H1 (cell line): ENCODE data around the gene CASP5. TPM values are rescaled to one million over a fixed set of nuclear protein-coding genes. Genes with fewer than 3 reads are reported as not detected.

ENCODE experiments used
- CTCF ChIA-PET: fragments of 300-600 bp; sonication (Branson Sonifier 250); formaldehyde crosslinking; loops from one replicate; lab custom pipeline; 2021; ENCODE audit not compliant: partially characterized antibody; lab: Charles Lee
- POLR2A ChIA-PET: fragments of 300-600 bp; sonication (Branson Sonifier 250); formaldehyde crosslinking; loops from one replicate; lab custom pipeline; 2021; ENCODE audit warnings: inconsistent platforms; ENCODE audit not compliant: partially characterized antibody; lab: Charles Lee
- DNase-seq, 2 experiments: peaks; one replicate each; pipeline versions ENCODE4 v3.0.0 to v3.0.0-alpha.2; 2010 to 2022; ENCODE audit warnings: low spot score in 2 of 2, low read depth in 1 of 2, mixed read lengths in 1 of 2
- FAIRE-seq: peaks from 2 replicates; lab custom pipeline; 2011; peaks lifted over from hg19 to GRCh38; lab: Jason Lieb, UNC
- H2AFZ ChIP-seq: 2 replicates; pipeline ENCODE4 v1.8.1; 2012; ENCODE audit warnings: low read length, inconsistent platforms
- H2AK5ac ChIP-seq: 2 replicates; pipeline ENCODE4 v1.6.1; 2013; ENCODE audit warnings: low read depth, low read length
- H2BK120ac ChIP-seq: replicated peaks from 2 replicates; pipeline ENCODE3; 2013; ENCODE audit warnings: low read depth, low read length, inconsistent platforms
- H2BK12ac ChIP-seq: 2 replicates; pipeline ENCODE4 v1.6.1; 2013; ENCODE audit warnings: low read depth, low read length
- H2BK15ac ChIP-seq: 2 replicates; pipeline ENCODE4 v1.6.1; 2013; ENCODE audit warnings: low read length
- H2BK20ac ChIP-seq: 2 replicates; pipeline ENCODE4 v1.6.1; 2013; ENCODE audit warnings: low read length
- H2BK5ac ChIP-seq: 2 replicates; pipeline ENCODE4 v1.6.1; 2013; ENCODE audit warnings: low read depth, low read length
- H3K14ac ChIP-seq: 2 replicates; pipeline ENCODE4 v1.6.1; 2013; ENCODE audit warnings: inconsistent platforms; ENCODE audit not compliant: insufficient read length
- H3K18ac ChIP-seq: 2 replicates; pipeline ENCODE4 v1.6.1; 2013; ENCODE audit warnings: low read length; ENCODE audit errors: extremely low read depth
- H3K23ac ChIP-seq: 2 replicates; pipeline ENCODE4 v1.6.1; 2013; ENCODE audit warnings: inconsistent platforms; ENCODE audit not compliant: insufficient read length
- H3K23me2 ChIP-seq: 2 replicates; pipeline ENCODE4 v1.6.1; 2013; ENCODE audit warnings: low read depth, low read length
- H3K27ac ChIP-seq: 2 replicates; pipeline ENCODE4 v1.6.1; 2011; ENCODE audit warnings: low read depth, low read length, inconsistent platforms
- H3K27me3 ChIP-seq, 4 experiments: replicated peaks in 1 of 4; 1 replicate in 1 of 4; 2 replicates in 3 of 4; pipeline versions ENCODE4 v1.6.1 to v1.8.1; 2011 to 2013; ENCODE audit warnings: low read length in 3 of 4, mild to moderate bottlenecking in 3 of 4, inconsistent platforms in 2 of 4, mixed read lengths in 2 of 4, moderate library complexity in 1 of 4; ENCODE audit not compliant: control insufficient read depth in 3 of 4, insufficient read depth in 3 of 4; ENCODE audit errors: extremely low read depth in 1 of 4
- H3K36me3 ChIP-seq, 4 experiments: 2 replicates each; pipeline versions ENCODE4 v1.6.1 to v1.8.1; 2011 to 2013; ENCODE audit warnings: mild to moderate bottlenecking in 4 of 4, low read length in 3 of 4, moderate library complexity in 2 of 4, control low read depth in 1 of 4, inconsistent platforms in 1 of 4; ENCODE audit not compliant: insufficient read depth in 4 of 4, control insufficient read depth in 2 of 4
- H3K4ac ChIP-seq: replicated peaks from 2 replicates; pipeline ENCODE3; 2013; ENCODE audit warnings: low read length, low read depth, mixed read lengths, inconsistent platforms; ENCODE audit not compliant: insufficient read length
- H3K4me1 ChIP-seq, 4 experiments: replicated peaks in 1 of 4; 1 replicate in 1 of 4; 2 replicates in 3 of 4; pipeline versions ENCODE4 v1.6.1 to v1.8.1; 2011 to 2013; ENCODE audit warnings: low read length in 3 of 4, inconsistent platforms in 2 of 4, mixed read lengths in 1 of 4; ENCODE audit not compliant: insufficient read depth in 4 of 4, control insufficient read depth in 3 of 4
- H3K4me2 ChIP-seq, 2 experiments: 2 replicates each; pipeline versions ENCODE4 v1.6.1 to v1.8.1; 2011 to 2013; ENCODE audit warnings: low read depth in 2 of 2, low read length in 2 of 2, control low read depth in 1 of 2, inconsistent platforms in 1 of 2, mild to moderate bottlenecking in 1 of 2; ENCODE audit not compliant: insufficient read depth in 1 of 2
- H3K4me3 ChIP-seq, 4 experiments: fragments of 200-600, 300-600 bp in 1 of 4; sonication (generic), shearing (Covaris generic), sonication (Bioruptor Twin) in 1 of 4; 2 replicates each; pipeline versions ENCODE4 v1.5.1 to v1.8.1; 2011 to 2016; ENCODE audit warnings: low read length in 4 of 4, low read depth in 3 of 4, control low read depth in 2 of 4, inconsistent platforms in 2 of 4, mild to moderate bottlenecking in 2 of 4, mixed read lengths in 1 of 4, moderate library complexity in 1 of 4; ENCODE audit not compliant: insufficient read depth in 2 of 4; ENCODE audit errors: extremely low read depth in 1 of 4
- H3K56ac ChIP-seq: replicated peaks from 2 replicates; pipeline ENCODE3; 2013; ENCODE audit warnings: low read depth, mild to moderate bottlenecking, mixed read lengths, low read length, inconsistent platforms; ENCODE audit not compliant: insufficient read length
- H3K79me1 ChIP-seq: 2 replicates; pipeline ENCODE4 v1.6.1; 2013; ENCODE audit warnings: low read depth, low read length, control low read depth
- H3K79me2 ChIP-seq, 2 experiments: 2 replicates each; pipeline versions ENCODE4 v1.6.1 to v1.8.1; 2012 to 2013; ENCODE audit warnings: low read length in 2 of 2, mild to moderate bottlenecking in 2 of 2, inconsistent platforms in 1 of 2; ENCODE audit not compliant: insufficient read depth in 2 of 2, control insufficient read depth in 1 of 2
- H3K9ac ChIP-seq, 4 experiments: replicated peaks in 1 of 4; 1 replicate in 1 of 4; 2 replicates in 3 of 4; pipeline versions ENCODE4 v1.6.1 to v1.8.1; 2011 to 2013; ENCODE audit warnings: low read depth in 3 of 4, low read length in 3 of 4, control low read depth in 2 of 4, mild to moderate bottlenecking in 2 of 4, moderate library complexity in 2 of 4, inconsistent platforms in 1 of 4; ENCODE audit errors: extremely low read depth in 1 of 4
- H3K9me3 ChIP-seq, 2 experiments: 2 replicates each; pipeline versions ENCODE4 v1.6.1 to v1.8.1; 2012 to 2013; ENCODE audit warnings: mild to moderate bottlenecking in 2 of 2, moderate library complexity in 2 of 2, control low read depth in 1 of 2, inconsistent platforms in 1 of 2, low read depth in 1 of 2, low read length in 1 of 2, mixed read lengths in 1 of 2; ENCODE audit not compliant: insufficient read depth in 2 of 2
- H4K20me1 ChIP-seq, 2 experiments: replicated peaks in 1 of 2; 2 replicates each; pipeline versions ENCODE3 to v1.8.1; 2011 to 2013; ENCODE audit warnings: inconsistent platforms in 2 of 2, low read length in 2 of 2, mild to moderate bottlenecking in 1 of 2; ENCODE audit not compliant: insufficient read depth in 2 of 2, control insufficient read depth in 1 of 2
- H4K5ac ChIP-seq: 2 replicates; pipeline ENCODE4 v1.6.1; 2013; ENCODE audit warnings: low read length, low read depth, mixed read lengths, inconsistent platforms; ENCODE audit not compliant: insufficient read length
- H4K8ac ChIP-seq: 2 replicates; pipeline ENCODE4 v1.8.0; 2013; ENCODE audit warnings: mild to moderate bottlenecking, moderate library complexity, low read length, inconsistent platforms; ENCODE audit not compliant: insufficient read depth; ENCODE audit errors: extremely low read depth
- H4K91ac ChIP-seq: replicated peaks from 2 replicates; pipeline ENCODE3; 2013; ENCODE audit warnings: low read length, mixed read lengths, inconsistent platforms; ENCODE audit not compliant: insufficient read length
- SIN3A ChIP-seq, 2 experiments: IDR thresholded peaks in 1 of 2; conservative IDR thresholded peaks in 1 of 2; 2 replicates each; pipeline ENCODE4 v1.6.1; 2011 to 2012; ENCODE audit warnings: low read length in 2 of 2, improper control_type of control experiment in 1 of 2, low read depth in 1 of 2, mild to moderate bottlenecking in 1 of 2
- SP4 ChIP-seq: IDR thresholded peaks from 2 replicates; pipeline ENCODE4 v1.6.1; 2012; ENCODE audit warnings: low read length, inconsistent platforms
- YY1 ChIP-seq: IDR thresholded peaks from 2 replicates; pipeline ENCODE4 v1.6.1; 2011; ENCODE audit warnings: low read depth, mild to moderate bottlenecking, low read length
- ZNF274 ChIP-seq: IDR thresholded peaks from 2 replicates; pipeline ENCODE4 v1.7.0; 2012; ENCODE audit warnings: low read length, borderline replicate concordance; ENCODE audit errors: extremely low read depth
- WGBS, 2 experiments: shearing (Covaris generic) in 1 of 2; methylation state at CpG; one replicate each; pipeline versions ENCODE4 v1.1.6 to v1.1.7; 2013 to 2015; ENCODE audit warnings: low lambda C conversion rate in 2 of 2, mixed read lengths in 2 of 2, inconsistent platforms in 1 of 2, low coverage in 1 of 2, missing lambda C conversion rate in 1 of 2; ENCODE audit not compliant: insufficient replicate concordance in 2 of 2, insufficient coverage in 1 of 2, insufficient read length in 1 of 2; ENCODE audit errors: extremely low coverage in 1 of 2, missing lambda C conversion rate in 1 of 2; 5-methylcytosine and 5-hydroxymethylcytosine counted together
- polyA plus RNA-seq, 7 experiments: library from polyadenylated mRNA; depleted of rRNA in 3 of 7; stranded (reverse) in 5 of 7; unstranded in 2 of 7; fragments of >200 nt in 5 of 7; fragments of 200-250 nt in 2 of 7; gene quantifications; 1 replicate in 5 of 7; 2 replicates in 1 of 7; 4 replicates in 1 of 7; pipeline versions ENCODE4 v1.2.1 to v1.2.3, GENCODE V29; 2011 to 2013; ENCODE audit warnings: missing spikeins in 2 of 7, mixed read lengths in 2 of 7
- total RNA-seq: library from RNA; stranded (reverse); fragmentation: NEBNext Ultra II Directional; extraction: Animal tissue kit (Norgen Biotek cat#: 25700); gene quantifications from 2 replicates; pipeline ENCODE4 v1.2.1, GENCODE V29; 2021

The CASP5 gene
- total and polyA plus RNA-seq, 2 of the 8 experiments (the other 6 are each of a cell fraction or from before 2014, with no cell fraction given): not detected

- WGBS, 2 experiments: 93% methylated on average over 3 of the region's 3 CpGs; no CpG with 5 or more reads in 1 of the 2 experiments
Observed at GRCh38 chr11:105034813-105035620, 12.0 kb upstream of the CASP5 start, which contains the start of gene CASP1. TSS of gene CASP1 (minus strand) at chr11:105035144. CDS start at chr11:105035113, 31 bp downstream.

More at GRCh38 chr11:105034813-105035620, 12.0 kb upstream of the CASP5 start, which contains the start of gene CASP1:
- no peaks in the 10 kb centered on the region for H3K23me2 ChIP-seq
- H2AK5ac ChIP-seq: no peak within 1 kb of the TSS
- H2BK20ac ChIP-seq: no peak within 1 kb of the TSS
- H3K79me2 ChIP-seq: no peaks in the 10 kb centered on the region
- H3K27ac ChIP-seq: no peak within 1 kb of the TSS
- no peak within 1 kb of the TSS for H2BK15ac ChIP-seq
- no peaks in the 10 kb centered on the region for H3K79me1 ChIP-seq
- H4K5ac ChIP-seq: no peak within 1 kb of the TSS
- CTCF ChIA-PET: no interaction called here
- H2AFZ ChIP-seq: no peak within 1 kb of the TSS
- no peak within 1 kb of the TSS for H4K91ac ChIP-seq
- POLR2A ChIA-PET: no interaction called here
- no peak within 1 kb of the TSS for H3K4me2 ChIP-seq
- H3K4me1 ChIP-seq: no peaks in the 10 kb centered on the region
- TF ChIP-seq SIN3A (conservative IDR thresholded peaks at IDR 0.05 in 1 of 2, IDR thresholded peaks at IDR 0.05 in 1 of 2; ENCODE audit: low read depth in 1 of 2, low read length in 2 of 2) (no peak), SP4 (no peak), ZNF274 (no peak), YY1 (no peak)
- H2BK120ac ChIP-seq: no peak within 1 kb of the TSS
- no peak within 1 kb of the TSS for H3K18ac ChIP-seq
- H3K14ac ChIP-seq: no peak within 1 kb of the TSS
- no peak for FAIRE-seq
- no peaks in the 10 kb centered on the region for H3K9me3 ChIP-seq
- H4K8ac ChIP-seq: no peak within 1 kb of the TSS
- no peak within 1 kb of the TSS for H3K23ac ChIP-seq
- no peak within 1 kb of the TSS for H3K56ac ChIP-seq
- H4K20me1 ChIP-seq: no peaks in the 10 kb centered on the region
- H3K9ac ChIP-seq: no peak within 1 kb of the TSS
- H3K4ac ChIP-seq: no peak within 1 kb of the TSS
- H3K4me3 ChIP-seq: no peak within 1 kb of the TSS
- no peaks in the 10 kb centered on the region for H3K36me3 ChIP-seq
- DNase-seq: no peak
- H3K27me3 ChIP-seq: no peaks in the 10 kb centered on the region
- no peak within 1 kb of the TSS for H2BK12ac ChIP-seq
- H2BK5ac ChIP-seq: no peak within 1 kb of the TSS
